Stimulated activated CD4-positive, alpha-beta T cell treated with anti-CD3 and anti-CD28 coated beads, TNF-alpha, amount 100 ng/mL, for 4 hours (primary cell): ENCODE results near the gene SPACA6.
"Not testable (repeated sequence)": the region's sequence is repeated elsewhere in the genome, so short reads cannot be mapped to it uniquely, and the experiment has no call there.

Source experiments
- DNase-seq, 3 experiments: peaks; one replicate each; pipeline ENCODE4 v3.0.0-alpha.2; 2020; ENCODE audit warnings: low read depth in 3 of 3

The SPACA6 gene

GRCh38 chr19:51693260-51693659 lies at the start of gene SPACA6:
SPACA6 (plus strand) TSS chr19:51693330; CDS start chr19:51693527, 197 bp downstream.
- no peak for DNase-seq

GRCh38 chr19:51644636-51645271 lies 48.4 kb upstream of the SPACA6 start:
- no peak for DNase-seq

- not testable (repeated sequence) for DNase-seq
These were observed 46.4 kb upstream of the SPACA6 start, which contains the start of gene SIGLEC14 for GRCh38 chr19:51646730-51647129. SIGLEC14 (minus strand) TSS chr19:51646825; CDS start chr19:51646759, 66 bp downstream.

- no peak for DNase-seq
These were observed 45.8 kb upstream of the SPACA6 start for GRCh38 chr19:51647318-51647717.

- DNase-seq = no peak
These were observed 41.8 kb upstream of the SPACA6 start for GRCh38 chr19:51651216-51651846.

GRCh38 chr19:51652266-51652665 lies 40.9 kb upstream of the SPACA6 start:
- DNase-seq = no peak

- DNase-seq = no peak
These were observed 40.0 kb upstream of the SPACA6 start for GRCh38 chr19:51653162-51653561.

GRCh38 chr19:51654783-51655182 lies 38.3 kb upstream of the SPACA6 start:
- DNase-seq = no peak

- peak in 1 of 3 experiments; percentile 29 for DNase-seq
These were observed 32.0 kb upstream of the SPACA6 start for GRCh38 chr19:51660975-51661600.

- DNase-seq = no peak
These were observed 29.5 kb upstream of the SPACA6 start for GRCh38 chr19:51663650-51664049.

GRCh38 chr19:51664131-51664530 lies 29.0 kb upstream of the SPACA6 start:
- no peak for DNase-seq

- no peak for DNase-seq
These were observed 28.1 kb upstream of the SPACA6 start for GRCh38 chr19:51664997-51665396.

- no peak for DNase-seq
These were observed 24.9 kb upstream of the SPACA6 start for GRCh38 chr19:51668216-51668615.

GRCh38 chr19:51675911-51676565 lies 17.1 kb upstream of the SPACA6 start:
- not testable (repeated sequence) for DNase-seq

- no peak for DNase-seq
These were observed 16.5 kb upstream of the SPACA6 start for GRCh38 chr19:51676566-51677083.

- DNase-seq = no peak
These were observed 12.7 kb upstream of the SPACA6 start for GRCh38 chr19:51680474-51680873.

- no peak for DNase-seq
These were observed 11.7 kb upstream of the SPACA6 start for GRCh38 chr19:51681286-51681941.

- no peak for DNase-seq
These were observed 7.0 kb upstream of the SPACA6 start for GRCh38 chr19:51686171-51686570.

GRCh38 chr19:51687791-51688670 lies 5.1 kb upstream of the SPACA6 start:
- no peak for DNase-seq

GRCh38 chr19:51688671-51689571 lies 4.2 kb upstream of the SPACA6 start:
- DNase-seq = no peak
